Osteoblast (primary cell): Measurements from ENCODE around the gene CISD3. TPM values are rescaled to one million over a fixed set of nuclear protein-coding genes. Genes with fewer than 3 reads are reported as not detected.

Source experiments
- DNase-seq: peaks from one replicate; pipeline ENCODE4 v3.0.0; 2011; ENCODE audit warnings: low spot score, mixed read lengths; ENCODE audit not compliant: insufficient read length; ENCODE audit errors: missing footprints
- H2AFZ ChIP-seq: 2 replicates; pipeline ENCODE4 v1.6.0; 2011; ENCODE audit warnings: mild to moderate bottlenecking, low read length
- H3K27ac ChIP-seq: 2 replicates; pipeline ENCODE4 v1.5.1; 2011; ENCODE audit warnings: mild to moderate bottlenecking, low read depth, low read length, moderate library complexity
- H3K27me3 ChIP-seq: 2 replicates; pipeline ENCODE4 v1.6.0; 2012; ENCODE audit warnings: mild to moderate bottlenecking, control low read depth, inconsistent platforms, low read length, moderate library complexity; ENCODE audit not compliant: insufficient read depth
- H3K36me3 ChIP-seq: 2 replicates; pipeline ENCODE4 v1.5.1; 2011; ENCODE audit warnings: mild to moderate bottlenecking, low read length, control low read depth, moderate library complexity; ENCODE audit not compliant: insufficient read depth
- H3K4me1 ChIP-seq: 2 replicates; pipeline ENCODE4 v1.5.1; 2011; ENCODE audit warnings: mild to moderate bottlenecking, low read length, control low read depth, moderate library complexity; ENCODE audit not compliant: insufficient read depth
- H3K4me2 ChIP-seq: 2 replicates; pipeline ENCODE4 v1.6.0; 2011; ENCODE audit warnings: mild to moderate bottlenecking, low read length; ENCODE audit not compliant: insufficient read depth
- H3K4me3 ChIP-seq: fragments of 200-600 bp; sonication (generic); 3 replicates; pipeline ENCODE4 v1.5.1; 2012; ENCODE audit warnings: mild to moderate bottlenecking, low read length, inconsistent platforms; ENCODE audit not compliant: insufficient read depth
- H3K79me2 ChIP-seq: 2 replicates; pipeline ENCODE4 v1.6.0; 2012; ENCODE audit warnings: mild to moderate bottlenecking, low read length, control low read depth, inconsistent platforms; ENCODE audit not compliant: insufficient read depth
- H3K9me3 ChIP-seq: 2 replicates; pipeline ENCODE4 v1.5.1; 2011; ENCODE audit warnings: low read depth, low read length, control low read depth
- H4K20me1 ChIP-seq: 2 replicates; pipeline ENCODE4 v1.6.0; 2012; ENCODE audit warnings: mild to moderate bottlenecking, low read length, control low read depth; ENCODE audit not compliant: insufficient read depth
- CTCF ChIP-seq: IDR thresholded peaks from 2 replicates; pipeline ENCODE4 v1.5.1; 2011; ENCODE audit warnings: mild to moderate bottlenecking, low read depth, low read length, moderate library complexity; ENCODE audit errors: extremely low read depth
- total RNA-seq: library from RNA; depleted of rRNA; stranded (reverse); fragments of >200 nt; gene quantifications from 2 replicates; pipeline ENCODE4 v1.2.3, GENCODE V29; 2012

The CISD3 gene
- total RNA-seq, 1 donor = 3.6 TPM

GRCh38 chr17:38716368-38717005 is 13.7 kb upstream of the CISD3 start:
- Histone ChIP-seq H2AFZ (no peak overlapping the region), H3K4me3 (no peak overlapping the region), H3K36me3 (peaks cover 51% of the 10 kb centered on the region), H3K79me2 (no peaks in the 10 kb centered on the region), H3K27me3 (no peaks in the 10 kb centered on the region), H4K20me1 (no peaks in the 10 kb centered on the region), H3K4me1 (no peaks in the 10 kb centered on the region), H3K27ac (no peak overlapping the region), H3K9me3 (no peaks in the 10 kb centered on the region), H3K4me2 (no peak overlapping the region)
- no peak for TF ChIP-seq CTCF
- DNase-seq = no peak

- Histone ChIP-seq H3K9me3 (no peaks in the 10 kb centered on the region), H3K4me3 (no peak overlapping the region), H3K79me2 (no peaks in the 10 kb centered on the region), H3K27ac (no peak overlapping the region), H3K4me1 (no peaks in the 10 kb centered on the region), H4K20me1 (no peaks in the 10 kb centered on the region), H2AFZ (no peak overlapping the region), H3K4me2 (no peak overlapping the region), H3K36me3 (peaks cover 47% of the 10 kb centered on the region), H3K27me3 (no peaks in the 10 kb centered on the region)
- DNase-seq = no peak
- no peak for TF ChIP-seq CTCF
These were observed 12.9 kb upstream of the CISD3 start for GRCh38 chr17:38717139-38717745.

GRCh38 chr17:38719289-38719942 is 10.7 kb upstream of the CISD3 start:
- no peak overlapping the region for H3K27ac ChIP-seq
- no peaks in the 10 kb centered on the region for H3K4me1 ChIP-seq
- H3K79me2 ChIP-seq = no peaks in the 10 kb centered on the region
- H4K20me1 ChIP-seq = no peaks in the 10 kb centered on the region
- H3K9me3 ChIP-seq = no peaks in the 10 kb centered on the region
- no peak for DNase-seq
- H3K27me3 ChIP-seq = no peaks in the 10 kb centered on the region
- TF ChIP-seq CTCF = no peak
- peaks cover 41% of the 10 kb centered on the region for H3K36me3 ChIP-seq
- no peak overlapping the region for H3K4me2 ChIP-seq
- no peak overlapping the region for H3K4me3 ChIP-seq
- H2AFZ ChIP-seq = no peak overlapping the region

- no peak for DNase-seq
- TF ChIP-seq CTCF = no peak
- no peak overlapping the region for H2AFZ ChIP-seq
- no peak overlapping the region for H3K4me2 ChIP-seq
- H3K9me3 ChIP-seq = no peaks in the 10 kb centered on the region
- H3K4me3 ChIP-seq = no peak overlapping the region
- H3K27ac ChIP-seq = no peak overlapping the region
- H3K36me3 ChIP-seq = peaks cover 36% of the 10 kb centered on the region
- H3K79me2 ChIP-seq = no peaks in the 10 kb centered on the region
- no peaks in the 10 kb centered on the region for H3K27me3 ChIP-seq
- H4K20me1 ChIP-seq = no peaks in the 10 kb centered on the region
- H3K4me1 ChIP-seq = no peaks in the 10 kb centered on the region
These were observed 10.0 kb upstream of the CISD3 start for GRCh38 chr17:38719943-38720641.
